Endothelial cell of umbilical vein (primary cell): ENCODE measurements around the gene CKS1B. TPM values are rescaled to one million over a fixed set of nuclear protein-coding genes. Genes with fewer than 3 reads are reported as not detected.

Experiments
- BruUV-seq: library from RNA; stranded (reverse); fragments of 400-500 nt; replicated peaks from 2 replicates; lab custom pipeline; 2021; lab: Mats Ljungman, UMichigan
- CTCF ChIA-PET: fragments of 300-600, 350-600 bp; sonication (Branson Sonifier 250); formaldehyde crosslinking; loops from one replicate; lab custom pipeline; 2021; ENCODE audit warnings: antibody characterized with exemption, inconsistent platforms; lab: Charles Lee
- POLR2A ChIA-PET: fragments of 300-600, 350-600 bp; sonication (Branson Sonifier 250); formaldehyde crosslinking; loops from one replicate; lab custom pipeline; 2021; ENCODE audit warnings: antibody characterized with exemption, inconsistent platforms; lab: Charles Lee
- DNase-seq: peaks from one replicate; pipeline ENCODE4 v3.0.0-alpha.2; 2011; ENCODE audit warnings: low read depth, low spot score
- FAIRE-seq: peaks from 2 replicates; lab custom pipeline; 2011; peaks lifted over from hg19 to GRCh38; lab: Jason Lieb, UNC
- H2AFZ ChIP-seq: 2 replicates; pipeline ENCODE4 v1.6.0; 2012; ENCODE audit warnings: low read depth, low read length, control low read depth, inconsistent platforms
- H3K27ac ChIP-seq: 2 replicates; pipeline ENCODE4 v1.5.1; 2011; ENCODE audit warnings: low read depth, mild to moderate bottlenecking, control low read depth, low read length, moderate library complexity; ENCODE audit not compliant: insufficient read depth
- H3K27me3 ChIP-seq, 2 experiments: 2 replicates each; pipeline versions ENCODE4 v1.6.0 to v1.6.1; 2011; ENCODE audit warnings: low read length in 2 of 2, mixed read lengths in 1 of 2; ENCODE audit not compliant: control insufficient read depth in 2 of 2, insufficient read depth in 2 of 2
- H3K36me3 ChIP-seq, 2 experiments: 2 replicates in 1 of 2; 3 replicates in 1 of 2; pipeline ENCODE4 v1.5.1; 2011; ENCODE audit warnings: low read length in 2 of 2, mild to moderate bottlenecking in 1 of 2, moderate library complexity in 1 of 2; ENCODE audit not compliant: control insufficient read depth in 2 of 2, insufficient read depth in 2 of 2; ENCODE audit errors: extremely low read depth in 1 of 2
- H3K4me1 ChIP-seq: 3 replicates; pipeline ENCODE4 v1.5.1; 2011; ENCODE audit warnings: mild to moderate bottlenecking, low read length; ENCODE audit not compliant: control insufficient read depth, insufficient read depth; ENCODE audit errors: extremely low read depth
- H3K4me2 ChIP-seq: 2 replicates; pipeline ENCODE4 v1.6.1; 2011; ENCODE audit warnings: low read length, control low read depth, mixed read lengths; ENCODE audit not compliant: insufficient read depth
- H3K4me3 ChIP-seq, 3 experiments: fragments of 200-600 bp in 1 of 3; sonication (generic), shearing (Covaris generic) in 1 of 3; replicated peaks in 1 of 3; 2 replicates each; pipeline ENCODE4 v1.5.1; 2011 to 2016; ENCODE audit warnings: control low read depth in 3 of 3, low read length in 3 of 3, mild to moderate bottlenecking in 2 of 3, inconsistent platforms in 1 of 3, low read depth in 1 of 3, moderate library complexity in 1 of 3; ENCODE audit not compliant: insufficient read depth in 1 of 3
- H3K79me2 ChIP-seq: 2 replicates; pipeline ENCODE4 v1.6.0; 2012; ENCODE audit warnings: low read length, inconsistent platforms; ENCODE audit not compliant: control insufficient read depth, insufficient read depth
- H3K9ac ChIP-seq: replicated peaks from 2 replicates; pipeline ENCODE3; 2011; ENCODE audit warnings: low read length, control low read depth; ENCODE audit not compliant: insufficient read depth; ENCODE audit errors: extremely low read depth
- H3K9me1 ChIP-seq: replicated peaks from 3 replicates; pipeline ENCODE4 v1.6.0; 2011; ENCODE audit warnings: mild to moderate bottlenecking, low read length; ENCODE audit not compliant: control insufficient read depth, insufficient read depth; ENCODE audit errors: extremely low read depth
- H3K9me3 ChIP-seq: replicated peaks from 2 replicates; pipeline ENCODE4 v1.5.1; 2012; ENCODE audit warnings: low read length, inconsistent platforms; ENCODE audit not compliant: control insufficient read depth, insufficient read depth
- H4K20me1 ChIP-seq: replicated peaks from 2 replicates; pipeline ENCODE3; 2011; ENCODE audit warnings: mild to moderate bottlenecking, low read length; ENCODE audit not compliant: control insufficient read depth, insufficient read depth; ENCODE audit errors: extremely low read depth
- EZH2 ChIP-seq: IDR thresholded peaks from 2 replicates; pipeline ENCODE4 v1.6.1; 2012; ENCODE audit warnings: borderline replicate concordance, low read depth, mild to moderate bottlenecking, moderate library complexity, low read length, inconsistent platforms; ENCODE audit not compliant: severe bottlenecking
- FOS ChIP-seq: IDR thresholded peaks from 2 replicates; pipeline ENCODE4 v1.6.1; 2011; ENCODE audit warnings: mild to moderate bottlenecking, low read length, moderate library complexity, borderline replicate concordance; ENCODE audit not compliant: insufficient read depth
- JUN ChIP-seq: IDR thresholded peaks from 2 replicates; pipeline ENCODE4 v1.6.1; 2011; ENCODE audit warnings: borderline replicate concordance, low read depth; ENCODE audit not compliant: insufficient read length, insufficient read depth
- MYC ChIP-seq: IDR thresholded peaks from one replicate; pipeline ENCODE4 v1.6.1; 2011; ENCODE audit warnings: mild to moderate bottlenecking, low read depth, low read length
- POLR2AphosphoS5 ChIP-seq: IDR thresholded peaks from 2 replicates; pipeline ENCODE4 v1.6.1; 2012; ENCODE audit warnings: low read depth, mild to moderate bottlenecking, control low read depth, low read length, moderate library complexity; ENCODE audit not compliant: insufficient read depth
- dilution Hi-C: fragments of 300-500 bp; cut with MboI; formaldehyde crosslinking; loops from one replicate; pipeline ENCODE4 v1.15.0; 2019; ENCODE audit warnings: low sequenced_read_pairs; ENCODE audit not compliant: extremely low pct_ligation_motif_present
- intact Hi-C: fragments of 100-400 bp; cut with micrococcal nuclease; formaldehyde crosslinking; loops from one replicate; pipeline ENCODE4 v1.10.0; 2022
- polyA plus RNA-seq, 4 experiments: library from polyadenylated mRNA; depleted of rRNA in 3 of 4; stranded (reverse) in 3 of 4; unstranded in 1 of 4; fragments of >200 nt; gene quantifications; 2 replicates each; pipeline versions ENCODE4 v1.2.1 to v1.2.3, GENCODE V29; 2011 to 2012; ENCODE audit warnings: missing spikeins in 1 of 4
- total RNA-seq: library from RNA; stranded (reverse); gene quantifications from 2 replicates; pipeline ENCODE4 v1.2.3, GENCODE V29; 2021
- TF ChIP-seq, protein P1 (sequence below), 2 donors: IDR thresholded peaks; 1 replicate in 1 of 2; 2 replicates in 1 of 2; pipeline ENCODE4 v1.5.1; 2011; ENCODE audit warnings: low read length in 2 of 2, mild to moderate bottlenecking in 2 of 2, moderate library complexity in 2 of 2, control low read depth in 1 of 2, inconsistent platforms in 1 of 2, low read depth in 1 of 2; ENCODE audit not compliant: insufficient read depth in 1 of 2; ENCODE audit errors: extremely low read depth in 1 of 2
- TF ChIP-seq, protein P2 (sequence below): IDR thresholded peaks from 2 replicates; pipeline ENCODE4 v1.6.1; 2011; ENCODE audit not compliant: insufficient read depth, insufficient read length

The CKS1B gene
- total and polyA plus RNA-seq, 2 donors (not counting 3 experiments of a cell fraction or from before 2014, with no cell fraction given): 126 to 280 TPM

DNA sequence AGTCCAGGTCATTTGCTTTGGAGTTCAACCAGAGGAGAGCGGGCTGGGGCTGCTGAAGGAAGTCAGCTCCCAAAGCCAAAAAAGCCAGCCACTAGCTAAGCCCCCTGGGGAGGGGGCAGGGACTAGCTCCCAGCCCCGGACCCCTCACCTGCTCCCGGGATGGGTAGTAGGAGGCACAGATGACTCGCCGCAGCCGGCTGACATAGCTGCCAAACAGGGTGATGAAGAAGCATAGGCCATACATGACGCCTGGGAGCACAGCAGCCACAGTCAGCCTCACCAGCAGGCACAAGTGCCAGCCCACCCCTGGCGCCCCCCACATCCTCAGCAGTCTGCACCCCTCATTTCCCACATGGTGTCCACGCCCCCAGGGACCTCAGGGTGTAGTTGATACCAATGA, 51.7 kb downstream of the CKS1B start:
- no peak overlapping the region for H2AFZ ChIP-seq
- CTCF ChIA-PET: interaction anchor here (0.7 to 1.4 kb wide), 2 partner anchors 9 to 11 kb away, joined by 3 to 6 read pairs; no protein-coding TSS in a partner anchor
- no peak for DNase-seq
- H3K4me3 ChIP-seq: no peak overlapping the region
- H3K9me3 ChIP-seq: no peaks in the 10 kb centered on the region
- H3K9ac ChIP-seq: no peak overlapping the region
- H3K4me2 ChIP-seq: no peak overlapping the region
- BruUV-seq: no TSS peak
- no peaks in the 10 kb centered on the region for H4K20me1 ChIP-seq
- dilution Hi-C loops: no loop called here
- H3K27me3 ChIP-seq: no peaks in the 10 kb centered on the region
- intact Hi-C loops: no loop called here
- no peak overlapping the region for H3K27ac ChIP-seq
- H3K4me1 ChIP-seq: no peaks in the 10 kb centered on the region
- no peaks in the 10 kb centered on the region for H3K36me3 ChIP-seq
- no peaks in the 10 kb centered on the region for H3K79me2 ChIP-seq
- TF ChIP-seq, protein P1, sequence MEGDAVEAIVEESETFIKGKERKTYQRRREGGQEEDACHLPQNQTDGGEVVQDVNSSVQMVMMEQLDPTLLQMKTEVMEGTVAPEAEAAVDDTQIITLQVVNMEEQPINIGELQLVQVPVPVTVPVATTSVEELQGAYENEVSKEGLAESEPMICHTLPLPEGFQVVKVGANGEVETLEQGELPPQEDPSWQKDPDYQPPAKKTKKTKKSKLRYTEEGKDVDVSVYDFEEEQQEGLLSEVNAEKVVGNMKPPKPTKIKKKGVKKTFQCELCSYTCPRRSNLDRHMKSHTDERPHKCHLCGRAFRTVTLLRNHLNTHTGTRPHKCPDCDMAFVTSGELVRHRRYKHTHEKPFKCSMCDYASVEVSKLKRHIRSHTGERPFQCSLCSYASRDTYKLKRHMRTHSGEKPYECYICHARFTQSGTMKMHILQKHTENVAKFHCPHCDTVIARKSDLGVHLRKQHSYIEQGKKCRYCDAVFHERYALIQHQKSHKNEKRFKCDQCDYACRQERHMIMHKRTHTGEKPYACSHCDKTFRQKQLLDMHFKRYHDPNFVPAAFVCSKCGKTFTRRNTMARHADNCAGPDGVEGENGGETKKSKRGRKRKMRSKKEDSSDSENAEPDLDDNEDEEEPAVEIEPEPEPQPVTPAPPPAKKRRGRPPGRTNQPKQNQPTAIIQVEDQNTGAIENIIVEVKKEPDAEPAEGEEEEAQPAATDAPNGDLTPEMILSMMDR (IDR thresholded peaks at IDR 0.05; ENCODE audit: extremely low read depth in 1 of 2, insufficient read depth in 1 of 2, low read depth in 1 of 2, low read length in 2 of 2): no peak
- no peak for TF ChIP-seq EZH2
- POLR2A ChIA-PET: no interaction called here
- H3K9me1 ChIP-seq: no peaks in the 10 kb centered on the region
- FAIRE-seq: no peak

DNA sequence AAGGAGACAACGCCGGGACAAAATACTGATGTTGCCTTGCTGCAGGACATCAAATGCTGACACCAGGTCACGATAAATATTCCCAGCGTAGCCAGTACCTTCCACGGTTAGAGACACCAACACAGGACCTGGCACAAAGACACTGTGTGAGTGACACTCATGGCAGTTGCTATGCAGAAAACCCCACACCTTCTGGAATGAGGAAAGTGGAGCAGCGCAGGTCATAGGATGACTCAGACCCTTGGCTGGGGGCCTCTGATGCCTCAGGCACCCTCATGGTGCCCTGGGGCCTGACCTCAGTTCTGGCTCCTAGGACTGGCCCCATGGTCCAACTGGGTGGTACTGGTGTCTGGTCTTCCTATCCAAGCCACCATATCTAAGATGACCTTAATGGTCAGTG, 52.1 kb downstream of the CKS1B start:
- Histone ChIP-seq H3K79me2 (no peaks in the 10 kb centered on the region), H4K20me1 (no peaks in the 10 kb centered on the region), H3K27ac (no peak overlapping the region), H3K27me3 (no peaks in the 10 kb centered on the region), H3K9me1 (no peaks in the 10 kb centered on the region), H3K9ac (no peak overlapping the region), H3K4me2 (no peak overlapping the region), H2AFZ (no peak overlapping the region), H3K36me3 (no peaks in the 10 kb centered on the region), H3K9me3 (no peaks in the 10 kb centered on the region), H3K4me1 (no peaks in the 10 kb centered on the region), H3K4me3 (no peak overlapping the region)
- FAIRE-seq (no peak), DNase-seq (no peak)
- BruUV-seq: no TSS peak
- ChIA-PET POLR2A (no interaction called here), CTCF (interaction anchor here (1.4 to 4.2 kb wide), 2 partner anchors 9 kb away, joined by 6 to 11 read pairs; no protein-coding TSS in a partner anchor)
- intact Hi-C loops: no loop called here
- TF ChIP-seq POLR2AphosphoS5 (no peak), MYC (no peak), JUN (no peak), EZH2 (no peak), FOS (no peak)
- TF ChIP-seq, protein P2, sequence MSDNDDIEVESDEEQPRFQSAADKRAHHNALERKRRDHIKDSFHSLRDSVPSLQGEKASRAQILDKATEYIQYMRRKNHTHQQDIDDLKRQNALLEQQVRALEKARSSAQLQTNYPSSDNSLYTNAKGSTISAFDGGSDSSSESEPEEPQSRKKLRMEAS: no peak
- dilution Hi-C loops: no loop called here
